GM13977 (cell line): ENCODE results near the gene FAR1.

Experiments
- DNase-seq: peaks from one replicate; pipeline ENCODE4 v3.0.0; 2012; ENCODE audit warnings: low spot score
- in situ Hi-C: fragments of 300-500 bp; cut with MboI; formaldehyde crosslinking; loops from one replicate; pipeline ENCODE4 v1.12.0; 2022; ENCODE audit warnings: low sequenced_read_pairs, low pct_unique_long_range_greater_than_20kb, mixed read lengths, inconsistent platforms; ENCODE audit not compliant: unreplicated experiment
- TF ChIP-seq, protein P1 (sequence below): IDR thresholded peaks from 2 replicates; pipeline ENCODE4 v1.5.1; 2012; ENCODE audit warnings: mild to moderate bottlenecking, control low read depth; ENCODE audit not compliant: insufficient read depth; ENCODE audit errors: extremely low read depth, missing control alignments

Gene FAR1

DNA sequence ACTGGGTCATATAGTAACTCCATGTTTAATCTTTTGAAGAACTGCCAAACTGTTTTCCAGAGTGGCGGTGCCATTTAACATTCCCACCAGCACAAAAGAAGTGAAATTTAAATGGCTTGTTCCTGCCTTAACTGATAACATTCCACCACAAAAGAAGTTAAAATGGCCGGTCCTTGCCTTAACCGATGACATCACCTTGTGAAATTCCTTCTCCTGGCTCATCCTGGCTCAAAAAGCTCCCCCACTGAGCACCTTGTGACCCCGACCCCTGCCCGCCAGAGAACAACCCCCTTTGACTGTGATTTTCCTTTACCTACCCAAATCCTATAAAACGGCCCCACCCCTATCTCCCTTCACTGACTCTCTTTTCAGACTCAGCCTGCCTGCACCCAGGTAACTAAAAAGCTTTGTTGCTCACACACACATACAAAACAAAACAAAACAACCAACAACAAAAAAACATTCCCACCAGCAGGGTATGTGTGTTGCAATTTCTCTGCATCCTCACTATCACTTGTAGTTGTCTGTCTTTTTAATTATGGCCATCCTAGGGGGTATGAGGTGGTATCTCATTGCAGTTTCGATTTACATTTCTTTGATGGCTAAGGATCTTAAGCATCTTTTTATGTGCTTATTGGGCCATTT lies 109.0 kb downstream of the FAR1 start:
- DNase-seq: no peak
- TF ChIP-seq, protein P1, sequence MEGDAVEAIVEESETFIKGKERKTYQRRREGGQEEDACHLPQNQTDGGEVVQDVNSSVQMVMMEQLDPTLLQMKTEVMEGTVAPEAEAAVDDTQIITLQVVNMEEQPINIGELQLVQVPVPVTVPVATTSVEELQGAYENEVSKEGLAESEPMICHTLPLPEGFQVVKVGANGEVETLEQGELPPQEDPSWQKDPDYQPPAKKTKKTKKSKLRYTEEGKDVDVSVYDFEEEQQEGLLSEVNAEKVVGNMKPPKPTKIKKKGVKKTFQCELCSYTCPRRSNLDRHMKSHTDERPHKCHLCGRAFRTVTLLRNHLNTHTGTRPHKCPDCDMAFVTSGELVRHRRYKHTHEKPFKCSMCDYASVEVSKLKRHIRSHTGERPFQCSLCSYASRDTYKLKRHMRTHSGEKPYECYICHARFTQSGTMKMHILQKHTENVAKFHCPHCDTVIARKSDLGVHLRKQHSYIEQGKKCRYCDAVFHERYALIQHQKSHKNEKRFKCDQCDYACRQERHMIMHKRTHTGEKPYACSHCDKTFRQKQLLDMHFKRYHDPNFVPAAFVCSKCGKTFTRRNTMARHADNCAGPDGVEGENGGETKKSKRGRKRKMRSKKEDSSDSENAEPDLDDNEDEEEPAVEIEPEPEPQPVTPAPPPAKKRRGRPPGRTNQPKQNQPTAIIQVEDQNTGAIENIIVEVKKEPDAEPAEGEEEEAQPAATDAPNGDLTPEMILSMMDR: no peak
- in situ Hi-C loops: no loop called here

DNA sequence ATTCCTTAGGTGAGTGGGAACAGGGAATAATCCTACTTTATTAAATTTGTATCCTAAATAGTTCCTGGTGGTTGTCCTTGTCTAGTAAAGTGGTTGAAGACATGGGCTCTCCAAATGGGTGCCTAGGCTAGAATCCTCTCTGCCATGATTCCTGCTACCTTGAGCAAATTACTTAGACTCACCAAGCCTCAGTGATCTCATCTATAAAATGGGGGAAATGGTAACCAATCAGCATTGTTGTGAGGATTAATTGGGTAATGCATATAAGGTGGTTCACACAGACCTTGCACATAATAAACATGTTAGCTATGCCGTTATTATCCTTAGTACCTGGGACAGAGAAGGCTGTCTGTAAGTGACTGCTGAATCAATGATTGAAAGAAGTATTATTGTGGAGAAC lies 109.9 kb downstream of the FAR1 start:
- TF ChIP-seq, protein P1: no peak
- in situ Hi-C loops: no loop called here

DNA sequence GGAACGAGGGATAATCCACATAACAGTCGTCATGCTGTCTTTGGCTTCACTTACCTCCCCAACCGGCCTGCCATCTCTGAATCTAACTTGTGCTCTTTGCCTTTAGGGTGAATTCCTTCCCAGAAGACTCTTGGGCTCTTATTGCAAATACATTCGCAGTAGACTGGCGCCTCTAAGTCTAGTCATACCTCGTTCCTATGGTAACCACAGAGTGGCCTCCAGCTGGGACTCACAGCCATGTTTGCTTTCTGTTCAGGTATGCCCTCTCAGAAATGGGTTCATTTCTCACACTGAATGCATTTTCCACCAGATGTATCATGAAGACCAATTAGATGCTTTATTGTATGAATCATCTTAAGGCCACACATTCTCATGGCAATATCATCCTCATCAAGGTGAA lies 112.7 kb downstream of the FAR1 start:
- no peak for DNase-seq
- TF ChIP-seq, protein P1: no peak

More for the DNA sequence above, 109.9 kb downstream of the FAR1 start:
- DNase-seq: no peak

More for the DNA sequence above, 112.7 kb downstream of the FAR1 start:
- in situ Hi-C loops: no loop called here
